SKM-1 (cell line): ENCODE measurements around the gene SLC25A21.
"Not testable (repeated sequence)": the region's sequence is repeated elsewhere in the genome, so short reads cannot be mapped to it uniquely, and the experiment has no call there.

ENCODE experiments used
- DNase-seq: peaks from one replicate; lab custom pipeline; 2025; ENCODE audit not compliant: unreplicated experiment; lab: John Stamatoyannopoulos, UW

Gene SLC25A21

DNA sequence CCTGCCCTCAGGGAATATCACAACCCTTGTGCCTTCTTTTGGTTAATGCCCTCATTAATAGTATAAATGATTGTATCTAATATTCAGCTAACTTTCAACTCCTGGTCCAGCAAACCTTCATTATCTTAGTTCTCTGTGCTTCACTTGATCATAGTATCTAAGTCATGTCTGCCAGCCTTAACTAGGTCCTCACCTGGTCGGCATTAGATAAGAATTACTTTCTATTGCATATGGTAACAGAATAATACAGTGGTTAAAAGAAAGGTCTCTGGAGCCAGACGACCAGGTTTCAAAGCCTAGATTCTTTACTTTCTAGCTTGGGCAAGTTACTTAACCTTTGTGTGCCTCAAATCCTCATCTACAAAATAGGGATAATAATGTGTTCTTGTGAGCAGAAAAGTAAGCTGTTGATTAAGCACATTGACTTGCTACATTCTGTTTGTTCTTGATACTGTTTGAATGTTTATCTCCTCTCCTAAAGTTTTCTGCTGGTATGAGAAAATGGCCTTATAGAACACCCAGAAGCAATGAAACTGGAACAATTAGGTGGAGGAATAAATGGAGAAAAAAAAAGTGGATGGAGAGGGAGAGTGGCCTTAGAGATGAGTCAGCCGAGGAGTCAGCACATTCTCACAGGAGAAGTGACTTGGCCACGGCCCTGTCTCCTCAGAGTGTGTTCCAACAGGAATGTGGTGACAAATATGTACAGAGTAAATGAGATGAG, 176.1 kb downstream of the SLC25A21 start:
- no peak for DNase-seq

DNA sequence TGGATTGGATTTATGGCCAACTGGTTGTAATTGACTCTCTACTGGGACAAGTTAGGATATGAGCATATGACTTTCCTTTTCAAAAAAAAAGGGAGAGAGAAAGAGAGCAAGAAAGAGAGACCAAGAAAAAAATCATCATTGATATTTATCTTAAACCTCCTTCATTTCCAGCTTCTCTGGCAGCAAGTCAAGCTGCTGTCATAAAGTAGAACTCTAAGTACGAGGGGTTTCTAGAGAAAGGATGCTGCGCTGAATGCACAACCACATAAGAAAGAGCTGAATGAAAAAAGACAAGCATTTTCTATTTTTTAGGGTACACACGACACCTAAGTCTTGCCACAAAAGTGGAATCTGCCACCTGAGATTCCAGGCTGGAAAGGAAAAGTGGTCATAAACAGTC, 182.6 kb downstream of the SLC25A21 start:
- no peak for DNase-seq

DNA sequence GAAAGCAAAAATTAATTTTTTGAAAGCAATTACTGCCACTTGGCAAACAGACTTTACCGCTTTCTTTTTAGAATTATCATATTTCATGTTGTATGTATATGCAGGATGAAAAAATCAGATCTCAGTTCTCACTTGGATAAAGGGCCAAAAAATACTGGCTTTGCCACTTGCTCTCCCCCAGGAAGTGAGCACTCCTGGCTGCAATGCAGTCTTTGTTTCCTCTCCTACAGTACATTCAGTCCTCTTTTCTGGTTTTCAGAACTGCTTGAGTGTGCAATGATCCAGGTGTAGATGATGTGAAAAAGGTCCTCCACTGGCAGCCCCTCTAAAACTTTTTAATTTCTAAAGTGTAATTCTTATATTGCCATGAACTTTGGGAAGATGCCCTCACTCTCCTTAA, 183.4 kb downstream of the SLC25A21 start:
- DNase-seq: no peak

DNA sequence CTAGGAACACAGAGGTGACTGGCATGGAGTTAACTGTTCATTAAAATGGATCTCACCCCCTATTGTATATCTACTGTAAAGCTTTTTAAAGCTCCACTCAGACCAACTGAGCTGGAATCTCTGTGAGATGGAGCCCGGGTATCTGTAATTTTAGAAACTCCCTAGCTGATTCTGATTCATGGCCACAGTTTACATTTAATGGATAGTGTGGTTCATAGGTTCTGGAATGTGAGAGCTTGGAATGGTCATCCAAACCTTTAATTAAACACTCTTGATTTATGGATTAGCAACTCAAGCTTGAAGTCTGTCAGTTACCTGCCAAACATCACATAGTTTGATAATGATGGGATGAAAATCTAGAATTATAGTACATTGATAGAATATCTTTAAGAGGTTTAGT, 183.8 kb downstream of the SLC25A21 start:
- DNase-seq: no peak

DNA sequence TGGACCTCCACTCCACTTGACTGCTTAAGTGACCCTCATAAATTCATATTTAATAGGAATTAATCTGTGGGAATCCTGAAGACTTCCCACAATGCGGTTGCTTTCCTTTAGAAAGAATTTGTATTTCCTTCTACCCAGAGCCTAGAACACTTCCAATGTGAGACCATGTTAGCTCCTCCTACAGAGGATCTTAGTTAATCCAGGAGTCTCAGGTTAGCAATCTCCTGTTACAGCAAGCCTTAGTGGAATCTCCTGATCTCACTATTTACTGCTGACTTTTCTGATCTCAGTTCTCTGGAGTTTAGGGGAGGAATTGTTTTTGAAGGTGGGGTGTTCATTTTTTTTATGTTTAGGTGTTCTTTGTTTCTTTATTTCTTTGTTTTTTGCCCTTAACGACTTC, 186.0 kb downstream of the SLC25A21 start:
- no peak for DNase-seq

DNA sequence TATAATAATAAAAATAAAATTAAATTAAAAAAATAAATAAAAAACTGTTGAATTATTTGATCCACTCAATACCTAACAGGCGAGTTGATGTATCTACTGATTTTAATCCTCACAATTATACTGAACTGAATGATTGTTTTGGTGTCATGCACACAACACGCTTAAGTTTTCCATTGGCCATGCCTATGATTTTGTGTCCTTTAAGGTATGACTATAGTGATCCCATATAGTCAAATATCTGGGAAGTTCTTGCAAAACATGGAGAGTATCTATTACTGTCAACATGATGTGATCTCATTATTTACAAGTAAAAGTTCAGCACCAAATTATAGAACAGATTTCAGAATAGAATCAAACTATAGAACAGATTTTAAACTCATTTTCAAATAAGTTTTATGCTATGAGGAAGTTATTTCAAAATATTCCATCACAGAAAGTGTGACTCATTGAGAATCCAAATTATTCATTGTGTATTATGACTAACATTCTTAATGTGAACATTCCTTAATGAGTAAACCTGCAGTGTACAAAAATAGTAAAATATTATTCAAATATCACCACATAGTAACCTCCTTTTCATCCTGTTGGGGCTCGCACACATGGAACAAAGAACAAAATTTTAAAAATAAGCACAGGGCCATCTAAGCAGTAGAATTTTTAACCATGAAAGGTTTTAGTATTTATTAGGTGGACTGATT, 190.4 kb downstream of the SLC25A21 start:
- no peak for DNase-seq

DNA sequence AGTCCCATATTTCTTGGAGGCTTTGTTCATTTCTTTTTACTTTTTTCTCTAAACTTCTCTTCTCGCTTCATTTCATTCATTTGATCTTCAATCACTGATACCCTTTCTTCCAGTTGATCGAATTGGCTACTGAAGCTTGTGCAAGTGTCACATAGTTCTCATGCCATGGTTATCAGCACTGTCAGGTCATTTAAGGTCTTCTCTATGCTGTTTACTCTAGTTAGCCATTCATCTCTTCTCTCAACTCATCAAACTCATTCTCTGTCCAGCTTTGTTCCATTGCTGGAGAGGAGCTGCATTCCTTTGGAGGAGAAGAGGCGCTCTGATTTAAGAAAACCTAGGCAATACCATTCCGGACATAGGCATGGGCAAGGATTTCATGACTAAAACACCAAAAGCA, 192.0 kb downstream of the SLC25A21 start:
- DNase-seq: not testable (repeated sequence)

DNA sequence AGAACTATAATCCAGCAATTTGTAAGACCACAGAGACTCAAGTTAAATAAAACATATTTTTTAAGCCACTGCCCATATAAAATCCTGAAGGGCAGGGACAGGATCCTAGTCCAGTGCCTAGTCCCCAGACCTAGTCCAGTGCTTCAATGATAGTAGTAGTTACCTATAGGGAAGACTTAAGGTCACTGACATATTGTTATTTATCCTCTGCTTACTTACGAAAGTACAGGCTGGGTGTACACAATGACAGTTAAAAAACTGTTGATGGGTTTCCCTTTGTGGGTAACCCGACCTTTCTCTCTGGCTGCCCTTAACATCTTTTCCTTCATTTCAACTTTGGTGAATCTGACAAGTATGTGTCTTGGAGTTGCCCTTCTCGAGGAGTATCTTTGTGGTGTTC, 192.5 kb downstream of the SLC25A21 start:
- no peak for DNase-seq

DNA sequence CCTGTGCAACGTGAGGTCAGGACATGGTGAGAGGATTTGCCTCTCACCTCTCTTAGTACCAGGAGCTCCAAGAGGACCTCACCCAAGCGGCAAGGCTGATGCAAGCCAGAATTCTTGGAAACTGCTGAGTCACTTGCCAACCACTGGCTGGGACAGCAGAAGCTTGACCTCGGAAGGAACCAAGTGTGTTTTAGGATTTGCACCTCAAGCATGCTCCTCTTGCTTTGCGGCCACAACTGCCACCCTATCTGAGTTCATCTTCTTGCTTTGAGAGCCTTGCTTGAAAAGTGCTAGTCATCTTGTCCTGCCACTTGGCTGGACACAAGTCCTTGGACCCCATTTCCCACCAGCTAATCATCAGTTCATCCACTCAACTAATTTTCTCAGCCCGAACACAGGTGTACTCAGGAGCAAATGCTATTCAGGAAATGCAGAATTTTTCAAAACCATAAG, 195.8 kb downstream of the SLC25A21 start:
- no peak for DNase-seq

DNA sequence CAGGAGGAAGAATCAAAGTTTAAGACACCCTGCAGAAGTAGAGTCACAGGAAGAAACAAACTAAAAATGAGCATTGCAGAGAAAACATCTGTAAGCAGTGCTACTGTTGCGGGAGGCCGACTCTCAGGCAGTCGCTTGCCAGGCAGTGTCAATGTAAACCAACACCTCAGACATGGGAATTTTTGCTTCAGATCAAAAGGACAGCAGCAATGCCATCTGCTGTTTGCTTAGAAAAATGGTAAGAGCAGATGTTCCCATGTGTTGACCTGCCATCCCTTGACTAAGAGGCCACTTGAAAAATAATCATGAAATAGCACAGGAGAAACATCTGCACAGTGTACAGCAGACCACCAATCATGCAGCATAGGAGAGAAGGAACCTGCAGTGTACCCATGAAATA, 196.6 kb downstream of the SLC25A21 start:
- DNase-seq: no peak

DNA sequence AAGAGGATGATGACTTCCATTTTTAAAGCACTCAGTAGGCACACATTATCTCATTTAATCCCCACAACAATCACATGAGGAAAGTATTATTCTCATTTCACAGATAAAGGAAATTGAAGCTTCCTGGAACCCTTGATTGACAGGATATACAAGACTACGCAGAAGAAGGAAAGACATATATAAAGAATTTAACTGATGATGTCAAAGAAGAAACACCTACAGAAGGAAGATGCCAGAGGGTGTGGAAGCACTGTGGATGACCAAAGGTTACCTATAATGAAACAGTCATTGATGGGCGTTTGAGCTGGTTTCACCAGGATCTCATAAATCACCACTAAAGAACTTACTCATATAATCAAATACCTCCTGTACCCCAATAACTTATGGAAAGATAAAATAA, 197.4 kb downstream of the SLC25A21 start:
- DNase-seq: no peak

DNA sequence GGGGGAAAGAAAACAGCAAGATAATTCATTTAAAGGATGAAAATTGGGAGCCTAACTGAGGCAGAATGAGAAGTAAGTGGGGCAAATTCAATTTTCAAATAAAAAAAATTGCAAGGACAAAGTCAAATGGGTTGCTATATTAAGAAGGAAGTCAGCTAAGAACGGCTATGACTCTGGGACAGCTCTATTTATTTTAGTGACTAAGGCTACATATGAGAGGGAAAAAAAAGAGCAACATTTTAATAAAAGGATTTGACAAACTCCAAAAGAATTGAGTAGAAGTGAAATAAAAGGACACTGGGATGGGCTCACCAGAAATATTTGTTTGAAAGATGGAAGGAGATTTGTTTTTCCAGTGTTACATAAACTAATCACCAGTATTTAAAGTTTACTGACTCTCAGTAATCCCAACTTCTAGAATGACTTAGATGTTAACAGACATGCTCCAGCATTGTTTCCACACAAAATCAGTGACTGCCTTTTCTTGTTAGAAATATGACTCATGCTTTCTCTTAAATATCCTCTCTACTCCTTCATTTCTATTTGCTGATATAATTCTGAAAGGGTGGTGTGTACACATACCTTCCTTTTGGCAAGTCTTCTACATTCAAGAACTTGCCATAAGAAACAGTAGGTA, 198.5 kb downstream of the SLC25A21 start:
- DNase-seq: no peak

DNA sequence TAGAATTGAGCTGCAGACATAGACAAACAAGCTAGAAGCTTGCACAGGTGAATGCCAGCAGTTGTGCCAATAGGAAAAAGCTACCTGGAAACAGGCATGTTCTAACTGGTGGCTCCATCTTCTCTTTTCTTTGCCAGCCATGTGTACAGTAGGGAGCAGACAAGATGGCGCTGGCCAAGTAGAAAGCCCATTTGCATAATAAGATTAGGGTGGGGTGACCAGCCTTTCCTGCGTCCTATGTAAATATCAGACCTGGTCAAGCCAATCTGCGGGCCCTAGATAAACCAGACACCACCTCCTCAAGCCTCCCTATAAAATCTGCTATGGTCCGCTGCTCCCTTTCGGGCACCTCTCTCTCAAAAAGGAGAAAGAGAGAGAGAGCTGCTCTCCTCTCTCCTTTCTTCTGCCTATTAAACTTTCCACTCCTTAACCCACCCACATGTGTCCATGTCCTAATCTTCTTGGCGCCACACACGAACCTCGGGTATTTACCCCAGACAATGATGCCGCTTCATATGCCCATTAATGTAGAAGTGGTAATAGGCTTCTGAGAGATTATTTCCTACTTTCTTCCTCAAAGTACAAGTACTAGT, 201.0 kb downstream of the SLC25A21 start:
- no peak for DNase-seq

DNA sequence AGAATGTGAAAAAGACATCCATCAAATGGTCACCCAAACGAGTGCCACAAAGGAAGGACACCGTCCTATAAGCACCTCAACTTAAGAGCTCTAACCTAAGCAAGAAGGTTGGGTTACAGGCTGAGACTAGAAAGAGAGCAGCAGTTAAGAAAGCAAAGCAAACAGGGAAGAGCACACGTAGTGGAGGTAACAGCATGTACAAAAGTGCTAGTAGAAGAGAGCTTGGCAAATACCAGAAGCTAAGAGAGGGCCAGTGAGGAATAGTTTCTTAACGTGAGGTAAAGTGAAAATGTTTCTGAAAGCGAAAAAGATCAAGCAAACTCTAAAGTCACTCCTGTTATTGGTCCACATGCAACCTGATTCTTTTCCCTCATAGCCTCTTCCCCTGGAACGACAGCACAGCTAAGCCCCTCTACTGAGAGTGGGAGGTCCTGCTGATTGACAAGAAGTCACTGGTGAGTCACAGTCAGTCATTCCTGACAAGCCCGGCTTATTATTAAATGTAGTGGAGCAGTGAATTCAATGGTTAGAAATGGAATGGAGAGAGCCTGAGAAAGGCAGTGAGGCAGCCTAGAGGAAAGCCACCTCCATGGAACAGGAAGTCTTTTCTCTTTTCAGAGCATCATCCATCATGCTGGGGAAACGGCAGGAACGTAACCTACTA, 204.4 kb downstream of the SLC25A21 start:
- DNase-seq: no peak

DNA sequence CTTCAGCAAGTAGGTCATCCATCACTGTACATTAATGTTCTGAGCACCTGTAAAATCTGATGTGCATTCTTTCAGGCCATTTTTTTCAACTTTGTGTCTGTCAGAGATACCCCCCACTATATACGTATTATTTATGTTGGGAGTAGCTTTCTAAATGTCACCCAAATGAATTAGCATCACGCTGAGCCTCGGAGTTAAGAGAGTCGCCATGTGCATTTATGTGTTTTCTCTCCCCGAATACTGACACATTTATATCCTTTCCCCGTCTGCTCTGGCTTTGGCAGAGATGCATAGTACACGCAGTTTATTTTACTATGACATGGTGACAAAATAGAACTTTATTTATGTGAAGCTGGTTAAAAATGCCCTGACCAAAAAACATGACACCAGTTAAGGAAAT, 216.4 kb downstream of the SLC25A21 start:
- DNase-seq: no peak

DNA sequence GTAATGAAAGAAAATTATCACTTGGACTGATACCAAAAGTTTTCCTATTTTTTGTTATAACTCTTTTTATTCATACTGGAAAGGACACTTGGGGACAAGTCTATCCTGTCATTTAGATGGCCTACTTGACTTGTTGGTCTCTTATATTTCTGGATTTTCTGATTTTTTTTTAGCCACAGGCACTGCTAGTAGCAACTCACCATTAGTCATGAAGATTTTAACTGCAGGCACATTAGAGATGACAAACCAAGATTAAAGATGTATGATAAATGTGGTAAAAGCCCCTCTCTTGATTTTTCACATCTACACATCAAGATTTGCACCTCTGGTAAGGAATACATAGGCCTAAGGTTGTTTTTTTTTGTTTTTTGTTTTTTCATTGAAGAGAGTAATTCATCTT, 217.0 kb downstream of the SLC25A21 start:
- no peak for DNase-seq

DNA sequence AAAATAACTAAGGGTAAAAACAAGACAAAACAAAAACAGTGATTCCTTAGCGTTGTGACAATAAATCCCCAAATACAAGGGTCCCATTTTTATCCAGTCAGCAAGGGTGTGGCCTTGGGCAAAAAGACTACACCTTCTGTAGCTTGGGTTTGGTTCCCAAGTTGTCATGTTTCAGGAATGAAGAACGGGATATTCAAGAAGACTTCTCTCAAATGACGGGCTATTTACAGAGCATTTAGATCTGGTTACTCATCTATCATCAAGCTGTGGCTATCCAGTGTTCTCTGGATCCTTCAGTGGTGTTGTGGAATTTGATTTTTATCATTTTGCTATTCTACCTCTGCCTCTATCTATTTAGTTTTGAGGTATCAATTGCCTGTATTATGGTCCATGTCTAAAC, 219.7 kb downstream of the SLC25A21 start:
- no peak for DNase-seq

DNA sequence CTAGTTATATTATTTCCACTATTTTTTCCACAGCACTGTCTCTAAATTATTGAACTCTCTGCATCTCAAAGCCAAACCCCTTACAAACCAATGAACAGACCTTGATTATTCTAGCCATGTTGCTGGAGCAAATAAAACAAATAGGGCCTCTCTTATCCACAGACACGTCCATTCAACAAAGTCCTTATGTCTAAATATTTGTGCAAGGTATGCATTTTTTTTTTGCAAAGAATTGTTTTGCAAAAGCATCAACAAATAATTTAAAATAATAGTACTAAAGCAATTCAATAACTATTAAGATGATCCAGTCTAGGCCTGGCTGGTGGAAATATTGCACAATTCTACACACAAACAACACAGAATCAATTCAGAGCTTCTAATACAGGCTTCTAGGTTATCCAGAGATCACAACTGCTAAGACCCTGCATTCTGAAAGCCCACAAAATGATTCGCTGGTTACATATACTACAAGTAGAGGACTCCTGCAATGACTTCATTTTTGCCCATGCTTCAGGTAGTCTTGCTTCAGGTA, 221.0 kb downstream of the SLC25A21 start:
- DNase-seq: no peak

DNA sequence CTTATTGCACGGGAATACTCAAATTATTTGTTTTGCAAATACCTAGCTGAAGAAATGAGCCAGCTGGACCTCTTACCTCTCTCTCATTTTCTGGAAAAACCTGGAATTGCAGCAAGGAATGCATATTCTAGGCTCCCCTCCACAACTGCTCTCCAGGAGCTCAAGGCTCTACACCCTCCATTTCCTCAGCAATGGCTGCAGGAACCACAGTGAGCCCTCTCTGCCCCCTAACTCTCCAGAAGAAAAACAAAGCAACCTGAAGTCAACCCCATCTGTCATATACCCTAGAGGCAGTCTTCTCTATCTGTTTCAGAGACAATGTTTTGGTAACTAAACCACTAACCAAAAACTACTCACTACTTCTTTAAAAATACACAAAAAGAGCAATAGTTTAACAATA, 221.6 kb downstream of the SLC25A21 start:
- DNase-seq: no peak

DNA sequence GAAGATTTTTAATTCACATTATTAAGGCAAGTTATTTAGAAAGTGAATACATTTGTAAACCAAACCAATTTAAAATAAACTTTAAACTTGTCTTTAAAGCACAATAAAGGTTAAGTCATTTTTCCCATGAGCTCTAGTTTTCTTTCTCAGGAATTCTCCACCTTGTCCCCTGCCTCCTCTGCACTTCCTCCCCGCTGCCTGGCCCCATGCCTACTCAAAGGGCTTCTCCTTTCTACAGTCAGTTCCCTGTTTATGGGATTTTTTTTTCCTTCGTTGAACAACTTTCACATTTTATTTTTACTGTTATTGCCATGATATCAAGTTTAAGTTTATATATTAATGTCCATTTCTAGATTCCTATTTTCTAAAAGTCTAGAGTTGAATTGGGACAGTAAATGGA, 223.0 kb downstream of the SLC25A21 start:
- no peak for DNase-seq
